IPS-20b (cell line): ENCODE data around the gene UBFD1.
A peak's percentile ranks its signal among the peaks of the same experiment; 100 is the strongest.
"Not testable (repeated sequence)": the region's sequence is repeated elsewhere in the genome, so short reads cannot be mapped to it uniquely, and the experiment has no call there.

Experiments
- H3K27ac ChIP-seq: one replicate; pipeline ENCODE4 v1.5.1; 2013; ENCODE audit warnings: low read length
- H3K27me3 ChIP-seq: 2 replicates; pipeline ENCODE4 v1.6.1; 2013; ENCODE audit warnings: mild to moderate bottlenecking, low read length, inconsistent platforms; ENCODE audit not compliant: insufficient read depth
- H3K36me3 ChIP-seq: 2 replicates; pipeline ENCODE4 v1.6.1; 2013; ENCODE audit warnings: low read depth, mild to moderate bottlenecking, inconsistent platforms, low read length, moderate library complexity; ENCODE audit not compliant: insufficient read depth
- H3K4me1 ChIP-seq: 2 replicates; pipeline ENCODE4 v1.6.1; 2013; ENCODE audit warnings: mild to moderate bottlenecking, control low read depth, inconsistent platforms, low read length, moderate library complexity; ENCODE audit not compliant: insufficient read depth
- H3K4me3 ChIP-seq: 2 replicates; pipeline ENCODE4 v1.5.1; 2013; ENCODE audit warnings: mild to moderate bottlenecking, low read length, inconsistent platforms
- H3K9ac ChIP-seq: 2 replicates; pipeline ENCODE4 v1.6.1; 2013; ENCODE audit warnings: low read depth, mild to moderate bottlenecking, inconsistent platforms, low read length, moderate library complexity
- H3K9me3 ChIP-seq: 2 replicates; pipeline ENCODE4 v1.6.1; 2013; ENCODE audit warnings: mild to moderate bottlenecking, low read depth, low read length, inconsistent platforms; ENCODE audit not compliant: insufficient read depth

UBFD1 gene

DNA sequence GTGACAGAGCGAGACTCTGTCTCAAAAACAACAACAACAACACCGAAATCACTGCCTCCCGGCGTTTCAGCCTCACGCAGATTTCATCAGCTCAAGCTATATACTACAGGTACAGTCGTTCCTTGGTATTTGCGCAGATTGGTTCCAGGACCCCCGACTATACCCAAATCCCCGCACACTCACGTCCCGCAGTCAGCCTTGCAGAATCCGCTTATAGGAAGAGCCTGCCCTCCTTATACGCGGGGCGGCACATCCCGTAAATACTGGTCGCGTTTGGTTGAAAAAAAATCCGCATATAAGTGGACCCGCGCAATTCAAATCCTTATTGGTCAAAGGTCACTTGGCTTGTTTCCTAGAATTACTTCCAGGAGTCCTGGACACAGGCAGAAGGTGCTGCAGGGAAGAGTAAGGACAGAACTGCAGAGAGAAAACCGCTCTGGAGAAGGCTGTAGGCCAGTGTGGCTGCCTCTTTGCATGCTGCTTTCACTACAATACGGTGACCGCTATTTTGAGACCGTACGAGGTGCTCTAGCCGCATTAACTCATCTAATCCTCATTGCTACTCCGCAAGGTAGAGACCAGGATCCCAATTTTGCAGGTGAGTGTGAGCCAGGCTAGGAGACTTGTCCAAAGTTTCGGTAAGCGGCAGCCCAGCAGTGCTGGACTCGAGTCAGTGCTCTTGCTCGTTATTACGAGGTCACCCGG is 37.9 kb downstream of the UBFD1 start:
- Histone ChIP-seq H3K9ac (peak overlapping the region; percentile 97), H3K27ac (peak overlapping the region; percentile 72), H3K27me3 (no peaks in the 10 kb centered on the region), H3K4me3 (peak overlapping the region; percentile 99), H3K9me3 (no peaks in the 10 kb centered on the region), H3K36me3 (peaks cover 34% of the 10 kb centered on the region), H3K4me1 (peaks cover 13% of the 10 kb centered on the region)

DNA sequence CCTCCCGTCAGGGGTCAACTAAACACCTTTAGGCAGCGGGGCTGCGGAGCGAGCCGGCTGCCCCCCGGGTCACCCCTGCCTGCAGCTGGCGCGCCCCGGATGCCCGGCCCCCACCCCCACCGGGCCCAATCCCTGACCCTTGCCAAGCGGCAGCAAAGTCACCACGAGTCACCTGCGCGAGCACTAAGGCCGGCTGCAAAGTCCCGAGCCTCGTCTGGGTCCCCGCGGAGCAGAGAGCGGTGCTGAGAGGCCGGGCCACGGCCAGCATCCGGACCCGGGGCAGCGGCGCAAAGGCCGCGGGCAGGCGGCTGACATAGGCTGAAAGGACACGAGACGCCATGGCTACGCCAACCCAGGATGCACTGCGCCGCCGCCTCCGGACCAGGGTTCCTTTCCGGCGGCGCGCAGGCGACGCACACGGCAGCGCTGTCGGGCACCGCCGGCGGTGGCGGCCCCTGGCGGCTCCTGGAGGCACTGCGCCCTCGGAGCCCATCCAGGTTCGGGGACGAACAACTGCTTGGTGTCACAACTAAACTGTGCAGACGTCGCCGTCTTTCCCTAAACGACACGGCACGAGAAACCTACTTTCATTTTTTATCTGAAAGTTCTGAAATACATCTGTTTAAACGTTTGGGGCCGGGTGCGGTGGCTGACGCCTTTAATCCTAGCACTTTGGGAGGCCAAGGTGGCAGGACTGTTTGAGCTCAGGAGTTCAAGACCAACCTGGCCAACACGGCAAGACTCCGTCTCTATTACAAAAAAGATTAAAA is 38.6 kb downstream of the UBFD1 start, which contains the start of gene NDUFAB1:
Gene NDUFAB1, minus strand, starts transcription at position 366 of the 770 bp plus-strand sequence. Its CDS starts 26 bp downstream, at position 340.
- Histone ChIP-seq H3K36me3 (peaks cover 28% of the 10 kb centered on the region), H3K27me3 (no peaks in the 10 kb centered on the region), H3K9me3 (no peaks in the 10 kb centered on the region), H3K27ac (peak within 1 kb of the TSS; percentile 72), H3K4me3 (peak within 1 kb of the TSS; percentile 99), H3K4me1 (peaks cover 17% of the 10 kb centered on the region), H3K9ac (peak within 1 kb of the TSS; percentile 97)

DNA sequence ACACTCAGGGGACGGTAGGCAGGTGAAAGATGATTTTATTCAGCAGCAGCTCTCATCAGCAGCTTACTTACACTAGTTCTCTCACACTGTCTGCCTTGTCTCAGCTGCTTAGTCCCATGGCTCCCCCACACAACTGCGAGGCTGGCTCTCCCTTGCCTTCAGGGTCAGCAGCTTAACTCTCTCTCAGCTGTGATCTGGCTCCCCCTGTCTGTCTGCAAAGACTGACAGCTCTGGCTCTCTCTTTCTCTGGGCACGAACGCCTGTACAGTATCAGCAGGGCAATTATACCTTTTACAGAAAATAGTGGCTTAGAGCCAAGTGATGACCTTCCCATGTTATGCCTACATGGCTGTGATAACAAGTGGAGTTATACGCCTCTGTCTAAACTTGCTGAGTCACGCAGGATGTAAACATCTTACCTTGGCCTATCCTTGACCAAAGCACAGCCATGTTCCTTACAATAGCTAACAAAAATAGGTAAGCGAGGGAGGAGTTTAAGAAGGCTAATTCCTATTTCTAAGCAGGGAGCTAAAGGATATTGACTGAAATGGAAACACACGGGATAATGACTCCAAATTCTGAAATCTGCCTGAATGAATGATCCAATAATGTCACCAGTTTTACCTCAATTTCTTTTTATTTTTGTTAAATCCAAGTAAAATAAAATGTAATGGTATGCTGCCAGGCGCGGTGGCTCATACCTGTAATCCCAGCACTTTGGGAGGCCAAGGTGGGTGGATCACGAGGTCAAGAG is 39.7 kb downstream of the UBFD1 start:
- Histone ChIP-seq H3K36me3 (peaks cover 27% of the 10 kb centered on the region), H3K4me3 (0 out of 2 replicates have a peak overlapping the region, but pooled peaks have one; percentile 35), H3K9me3 (no peaks in the 10 kb centered on the region), H3K27ac (no peak overlapping the region), H3K27me3 (no peaks in the 10 kb centered on the region), H3K9ac (0 out of 2 replicates have a peak overlapping the region, but pooled peaks have one; percentile 52), H3K4me1 (peaks cover 17% of the 10 kb centered on the region)

DNA sequence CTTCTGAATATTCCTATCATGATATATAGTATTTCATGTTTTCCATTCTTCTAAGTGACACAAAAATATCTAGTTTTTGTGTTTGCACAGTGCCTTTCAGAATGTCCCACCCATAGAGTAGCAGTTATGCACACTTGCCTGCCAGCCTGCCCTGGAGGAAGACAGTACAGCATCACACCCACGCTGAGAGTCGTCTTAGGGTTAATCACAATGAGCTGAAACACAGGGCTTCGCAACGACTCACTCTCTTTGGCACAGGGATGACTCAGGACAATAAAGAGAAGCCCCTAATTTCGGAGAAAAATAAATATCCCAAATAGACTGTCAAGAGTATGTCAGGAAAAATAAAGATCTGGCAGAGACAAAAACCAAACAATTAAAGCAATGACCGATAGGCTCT is 50.2 kb downstream of the UBFD1 start:
- H3K4me1 ChIP-seq = no peaks in the 10 kb centered on the region
- no peak overlapping the region for H3K4me3 ChIP-seq
- peaks cover 73% of the 10 kb centered on the region for H3K36me3 ChIP-seq
- no peak overlapping the region for H3K9ac ChIP-seq
- H3K27me3 ChIP-seq = no peaks in the 10 kb centered on the region
- H3K27ac ChIP-seq = no peak overlapping the region
- no peaks in the 10 kb centered on the region for H3K9me3 ChIP-seq

DNA sequence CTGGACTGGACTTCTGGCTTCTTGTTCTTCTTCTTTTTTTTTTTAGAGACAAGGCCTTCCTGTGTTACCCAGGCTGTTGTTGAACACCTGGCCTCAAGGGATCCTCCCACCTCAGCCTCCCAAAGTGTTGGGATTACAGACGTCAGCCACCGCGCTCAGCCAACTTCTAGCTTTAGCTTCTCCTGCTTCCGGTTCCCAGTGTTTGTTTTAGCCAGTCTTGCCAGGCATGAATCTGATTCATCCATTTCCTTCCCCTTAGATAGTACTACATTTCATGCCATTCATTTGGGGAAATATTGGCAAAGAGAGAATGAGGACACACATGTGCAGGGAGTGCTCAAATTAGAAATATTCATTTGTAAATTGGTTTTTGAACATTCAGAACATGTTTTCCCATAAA is 50.7 kb downstream of the UBFD1 start:
- no peak overlapping the region for H3K27ac ChIP-seq

DNA sequence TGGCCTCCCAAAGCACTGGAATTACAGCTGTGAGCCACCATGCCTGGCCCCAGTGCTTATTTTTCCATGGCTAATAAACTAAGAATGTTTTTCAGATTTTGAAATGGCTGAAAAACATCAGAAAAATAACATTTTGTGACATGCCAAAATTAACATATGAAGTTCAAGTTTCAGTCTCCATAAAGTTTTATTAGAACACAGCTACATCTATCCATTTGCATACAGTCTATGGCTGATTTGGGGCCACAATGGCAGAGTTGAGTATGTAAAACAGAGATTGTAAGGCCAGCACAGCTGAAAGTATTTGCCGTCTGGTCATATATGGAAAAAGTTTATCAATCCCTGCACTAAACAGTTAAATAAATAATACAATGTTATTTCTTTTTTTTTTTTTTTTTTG is 52.4 kb downstream of the UBFD1 start:
- Histone ChIP-seq H3K9ac (no peak overlapping the region), H3K4me1 (no peaks in the 10 kb centered on the region), H3K4me3 (no peak overlapping the region), H3K9me3 (no peaks in the 10 kb centered on the region), H3K27ac (no peak overlapping the region), H3K36me3 (peaks cover 73% of the 10 kb centered on the region), H3K27me3 (no peaks in the 10 kb centered on the region)

More for the DNA sequence above, 50.7 kb downstream of the UBFD1 start:
- no peaks in the 10 kb centered on the region for H3K4me1 ChIP-seq
- H3K9ac ChIP-seq = no peak overlapping the region
- no peaks in the 10 kb centered on the region for H3K9me3 ChIP-seq
- peaks cover 73% of the 10 kb centered on the region for H3K36me3 ChIP-seq
- no peaks in the 10 kb centered on the region for H3K27me3 ChIP-seq
- H3K4me3 ChIP-seq = no peak overlapping the region

DNA sequence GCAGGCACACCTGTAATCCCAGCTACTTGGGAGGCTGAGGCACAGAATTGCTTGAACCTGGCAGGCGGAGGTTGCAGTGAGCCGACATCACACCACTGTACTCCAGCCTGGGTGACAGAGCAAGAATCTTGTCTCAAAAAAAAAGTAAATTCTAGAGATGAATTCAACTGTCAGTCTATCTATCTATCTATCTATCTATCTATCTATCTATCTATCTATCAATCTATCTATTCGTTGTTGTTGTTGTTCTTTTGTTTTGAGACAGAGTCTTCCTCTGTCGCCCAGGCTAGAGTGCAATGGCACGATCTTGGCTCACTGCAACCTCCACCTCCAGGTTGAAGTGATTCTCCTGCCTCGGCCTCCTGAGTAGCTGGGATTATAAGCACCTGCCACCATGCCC is 53.4 kb downstream of the UBFD1 start:
- not testable (repeated sequence) for H3K27me3 ChIP-seq, H3K9ac ChIP-seq, H3K4me3 ChIP-seq, H3K27ac ChIP-seq, H3K9me3 ChIP-seq, H3K4me1 ChIP-seq
- H3K36me3 ChIP-seq = peaks cover 71% of the 10 kb centered on the region

DNA sequence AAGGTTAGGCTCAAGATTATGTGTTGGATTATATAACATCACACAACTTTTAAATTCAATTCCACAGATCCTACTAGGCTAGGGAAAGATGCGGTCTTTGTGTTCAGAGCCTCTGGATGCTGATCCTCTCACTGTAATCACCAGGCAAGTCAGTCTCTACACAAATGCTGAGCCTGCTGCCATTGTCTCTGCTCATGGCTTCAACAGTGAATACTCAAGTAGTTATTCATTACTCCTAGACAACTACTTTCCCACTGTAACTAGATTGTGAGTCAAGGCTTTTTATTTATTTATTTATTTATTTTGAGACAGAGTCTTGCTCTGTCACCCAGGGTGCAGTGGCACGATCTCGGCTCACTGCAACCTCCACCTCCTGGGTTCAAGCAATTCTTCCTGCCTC is 54.4 kb downstream of the UBFD1 start:
- Histone ChIP-seq H3K27ac (no peak overlapping the region), H3K27me3 (no peaks in the 10 kb centered on the region), H3K9ac (no peak overlapping the region), H3K4me1 (no peaks in the 10 kb centered on the region), H3K9me3 (no peaks in the 10 kb centered on the region), H3K36me3 (peaks cover 72% of the 10 kb centered on the region), H3K4me3 (no peak overlapping the region)

DNA sequence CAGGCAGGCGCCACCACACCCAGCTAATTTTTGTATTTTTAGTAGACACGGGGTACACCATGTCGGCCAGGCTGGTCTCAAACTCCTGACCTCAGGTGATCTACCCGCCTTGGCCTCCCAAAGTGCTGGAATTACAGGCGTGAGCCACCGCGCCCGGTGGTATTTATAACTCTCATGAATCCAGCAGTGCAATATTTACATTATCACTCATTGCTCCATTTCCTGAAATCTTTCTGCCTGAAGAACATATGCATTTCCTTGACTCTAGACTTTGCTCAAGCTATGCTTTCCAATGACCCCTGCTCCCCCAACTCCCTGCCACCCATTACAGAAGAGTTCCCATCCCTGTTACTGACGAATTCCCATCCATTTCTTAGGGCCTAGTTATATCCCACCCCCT is 58.3 kb downstream of the UBFD1 start:
- H3K9me3 ChIP-seq = no peaks in the 10 kb centered on the region
- peaks cover 85% of the 10 kb centered on the region for H3K36me3 ChIP-seq
- H3K4me3 ChIP-seq = no peak overlapping the region
- no peaks in the 10 kb centered on the region for H3K4me1 ChIP-seq
- no peaks in the 10 kb centered on the region for H3K27me3 ChIP-seq
- no peak overlapping the region for H3K27ac ChIP-seq
- no peak overlapping the region for H3K9ac ChIP-seq
